Measurements from ENCODE around the gene LDHAL6B. TPM values are rescaled to one million over a fixed set of nuclear protein-coding genes. Genes with fewer than 3 reads are reported as not detected.

LDHAL6B gene
- total RNA-seq, 1 donor from 2014 or later, result not detected

- no peaks in the 10 kb centered on the region for H3K27me3 Mint-ChIP-seq (ENCODE audit: low read depth, unreplicated experiment)
- H3K4me1 ChIP-seq (ENCODE audit: insufficient read depth, low read length), result peaks cover 43% of the 10 kb centered on the region
- DNase-seq (ENCODE audit: low read depth) (peak; percentile 95), FAIRE-seq (peak; percentile 84)
- no peaks in the 10 kb centered on the region for H3K9me3 Mint-ChIP-seq (ENCODE audit: unreplicated experiment)
- no peak overlapping the region for H2AFZ ChIP-seq (ENCODE audit: low read depth, low read length)
- H3K9me3 ChIP-seq (ENCODE audit: insufficient read depth, low read depth, low read length), result no peaks in the 10 kb centered on the region
- peaks cover 25% of the 10 kb centered on the region for H3K36me3 ChIP-seq (ENCODE audit: insufficient read depth, low read length)
- H3K27me3 ChIP-seq (ENCODE audit: insufficient read depth, low read length), result no peaks in the 10 kb centered on the region
- no peaks in the 10 kb centered on the region for H4K20me1 ChIP-seq (ENCODE audit: insufficient read depth, low read length)
- peak overlapping the region; percentile 12 for H3K4me3 Mint-ChIP-seq (ENCODE audit: unreplicated experiment)
- H3K27ac ChIP-seq (ENCODE audit: low read depth, low read length), result peak overlapping the region; percentile 94
- peaks cover 40% of the 10 kb centered on the region for H3K4me1 Mint-ChIP-seq (ENCODE audit: low read depth, unreplicated experiment)
- peak overlapping the region; percentile 69 for H3K9ac ChIP-seq (ENCODE audit: low read length)
- no peak for TF ChIP-seq CTCF (IDR thresholded peaks at IDR 0.05; ENCODE audit: insufficient read depth, low read depth, low read length)
- TF ChIP-seq EZH2 (IDR thresholded peaks at IDR 0.05; ENCODE audit: insufficient read depth, low read length), result no peak
- peak overlapping the region; percentile 97 for H3K27ac Mint-ChIP-seq (ENCODE audit: unreplicated experiment)
- no peaks in the 10 kb centered on the region for H3K79me2 ChIP-seq (ENCODE audit: insufficient read depth, low read length)
- no peak overlapping the region for H3K4me3 ChIP-seq (ENCODE audit: insufficient read depth, low read depth, low read length)
- peak overlapping the region; percentile 46 for H3K4me2 ChIP-seq (ENCODE audit: low read length)
- peaks cover 27% of the 10 kb centered on the region for H3K36me3 Mint-ChIP-seq (ENCODE audit: low read depth, unreplicated experiment)
Observed at GRCh38 chr15:59169251-59169708, 37.4 kb upstream of the LDHAL6B start.

- peak; percentile 63 for DNase-seq (ENCODE audit: low read depth)
- no peak overlapping the region for H2AFZ ChIP-seq (ENCODE audit: low read depth, low read length)
- no peak for FAIRE-seq
- H3K4me2 ChIP-seq (ENCODE audit: low read length), result peak overlapping the region; percentile 46
- H3K27ac Mint-ChIP-seq (ENCODE audit: unreplicated experiment), result peak overlapping the region; percentile 97
- no peak overlapping the region for H3K4me3 Mint-ChIP-seq (ENCODE audit: unreplicated experiment)
- no peak for TF ChIP-seq EZH2 (IDR thresholded peaks at IDR 0.05; ENCODE audit: insufficient read depth, low read length)
- no peak for TF ChIP-seq CTCF (IDR thresholded peaks at IDR 0.05; ENCODE audit: insufficient read depth, low read depth, low read length)
- H3K4me1 ChIP-seq (ENCODE audit: insufficient read depth, low read length), result peaks cover 53% of the 10 kb centered on the region
- no peaks in the 10 kb centered on the region for H3K79me2 ChIP-seq (ENCODE audit: insufficient read depth, low read length)
- H3K27me3 Mint-ChIP-seq (ENCODE audit: low read depth, unreplicated experiment), result no peaks in the 10 kb centered on the region
- H3K36me3 Mint-ChIP-seq (ENCODE audit: low read depth, unreplicated experiment), result peaks cover 21% of the 10 kb centered on the region
- H3K4me1 Mint-ChIP-seq (ENCODE audit: low read depth, unreplicated experiment), result peaks cover 43% of the 10 kb centered on the region
- H3K9me3 ChIP-seq (ENCODE audit: insufficient read depth, low read depth, low read length), result no peaks in the 10 kb centered on the region
- peaks cover 16% of the 10 kb centered on the region for H3K36me3 ChIP-seq (ENCODE audit: insufficient read depth, low read length)
- no peaks in the 10 kb centered on the region for H3K9me3 Mint-ChIP-seq (ENCODE audit: unreplicated experiment)
- H3K4me3 ChIP-seq (ENCODE audit: insufficient read depth, low read depth, low read length), result no peak overlapping the region
- peak overlapping the region; percentile 69 for H3K9ac ChIP-seq (ENCODE audit: low read length)
- H3K27me3 ChIP-seq (ENCODE audit: insufficient read depth, low read length), result no peaks in the 10 kb centered on the region
- no peaks in the 10 kb centered on the region for H4K20me1 ChIP-seq (ENCODE audit: insufficient read depth, low read length)
- peak overlapping the region; percentile 94 for H3K27ac ChIP-seq (ENCODE audit: low read depth, low read length)
Observed at GRCh38 chr15:59170295-59171066, 36.2 kb upstream of the LDHAL6B start.

- Histone ChIP-seq H3K27me3 (ENCODE audit: insufficient read depth, low read length) (no peaks in the 10 kb centered on the region), H3K4me2 (ENCODE audit: low read length) (no peak overlapping the region), H3K36me3 (ENCODE audit: insufficient read depth, low read length) (peaks cover 16% of the 10 kb centered on the region), H3K4me1 (ENCODE audit: insufficient read depth, low read length) (peaks cover 52% of the 10 kb centered on the region), H3K9me3 (ENCODE audit: insufficient read depth, low read depth, low read length) (no peaks in the 10 kb centered on the region), H3K79me2 (ENCODE audit: insufficient read depth, low read length) (no peaks in the 10 kb centered on the region), H3K4me3 (ENCODE audit: insufficient read depth, low read depth, low read length) (no peak overlapping the region), H3K9ac (ENCODE audit: low read length) (peak overlapping the region; percentile 69), H3K27ac (ENCODE audit: low read depth, low read length) (peak overlapping the region; percentile 94), H4K20me1 (ENCODE audit: insufficient read depth, low read length) (no peaks in the 10 kb centered on the region), H2AFZ (ENCODE audit: low read depth, low read length) (no peak overlapping the region)
- Mint-ChIP-seq H3K36me3 (ENCODE audit: low read depth, unreplicated experiment) (peaks cover 16% of the 10 kb centered on the region), H3K4me3 (ENCODE audit: unreplicated experiment) (no peak overlapping the region), H3K4me1 (ENCODE audit: low read depth, unreplicated experiment) (peaks cover 40% of the 10 kb centered on the region), H3K27me3 (ENCODE audit: low read depth, unreplicated experiment) (no peaks in the 10 kb centered on the region), H3K9me3 (ENCODE audit: unreplicated experiment) (no peaks in the 10 kb centered on the region), H3K27ac (ENCODE audit: unreplicated experiment) (no peak overlapping the region)
- DNase-seq (ENCODE audit: low read depth), result no peak
- no peak for FAIRE-seq
- TF ChIP-seq CTCF (IDR thresholded peaks at IDR 0.05; ENCODE audit: insufficient read depth, low read depth, low read length) (no peak), EZH2 (IDR thresholded peaks at IDR 0.05; ENCODE audit: insufficient read depth, low read length) (no peak)
Observed at GRCh38 chr15:59171067-59171397, 35.6 kb upstream of the LDHAL6B start.
